Loucy (cell line): Measurements from ENCODE around the gene GPSM3.

Experiments used
- H2AFZ ChIP-seq: fragments of 200-600 bp; sonication (generic); 2 replicates; pipeline ENCODE4 v1.6.0; 2016; ENCODE audit warnings: antibody characterized with exemption, mild to moderate bottlenecking, low read length, moderate library complexity
- H3F3A ChIP-seq: fragments of 200-600 bp; 2 replicates; pipeline ENCODE4 v1.6.0; 2016; ENCODE audit warnings: antibody characterized with exemption, low read depth, mild to moderate bottlenecking
- H3K27me3 ChIP-seq: fragments of 200-600 bp; sonication (generic); 2 replicates; pipeline ENCODE4 v1.6.1; 2014; ENCODE audit warnings: low read length, mild to moderate bottlenecking; ENCODE audit not compliant: insufficient read depth, poor library complexity, severe bottlenecking
- H3K36me3 ChIP-seq: fragments of 200-600 bp; sonication (generic); 2 replicates; pipeline ENCODE4 v1.6.1; 2016; ENCODE audit warnings: low read length; ENCODE audit not compliant: insufficient read depth
- H3K4me1 ChIP-seq: fragments of 200-600 bp; sonication (generic); 2 replicates; pipeline ENCODE4 v1.5.1; 2014; ENCODE audit warnings: low read length, mild to moderate bottlenecking; ENCODE audit not compliant: insufficient read depth, poor library complexity, severe bottlenecking
- H3K4me2 ChIP-seq: fragments of 200-600 bp; sonication (generic); 2 replicates; pipeline ENCODE4 v1.6.0; 2014; ENCODE audit warnings: antibody characterized with exemption, low read length, low read depth, mild to moderate bottlenecking; ENCODE audit not compliant: poor library complexity, severe bottlenecking
- H3K4me3 ChIP-seq: fragments of 200-600 bp; sonication (generic); 2 replicates; pipeline ENCODE4 v1.5.1; 2014; ENCODE audit warnings: low read length, mild to moderate bottlenecking, mixed read lengths; ENCODE audit not compliant: poor library complexity, severe bottlenecking
- H3K79me2 ChIP-seq: fragments of 200-600 bp; sonication (generic); 2 replicates; pipeline ENCODE4 v1.6.1; 2014; ENCODE audit warnings: low read length; ENCODE audit not compliant: insufficient read depth
- H3K9ac ChIP-seq: fragments of 200-600 bp; sonication (generic); 2 replicates; pipeline ENCODE4 v1.6.0; 2014; ENCODE audit warnings: mild to moderate bottlenecking, low read depth, low read length, moderate library complexity; ENCODE audit not compliant: poor library complexity, severe bottlenecking
- H3K9me2 ChIP-seq: fragments of 200-600 bp; sonication (generic); replicated peaks from 2 replicates; pipeline ENCODE4 v1.6.1; 2016; ENCODE audit warnings: low read depth, low read length, mixed read lengths
- H3K9me3 ChIP-seq: fragments of 200-600 bp; sonication (generic); 2 replicates; pipeline ENCODE4 v1.6.1; 2014; ENCODE audit warnings: mild to moderate bottlenecking, antibody characterized with exemption, low read length, low read depth; ENCODE audit not compliant: insufficient read depth
- H4K20me1 ChIP-seq: fragments of 200-600 bp; sonication (generic); 2 replicates; pipeline ENCODE4 v1.6.0; 2014; ENCODE audit warnings: antibody characterized with exemption, low read length, mild to moderate bottlenecking; ENCODE audit not compliant: insufficient read depth, poor library complexity, severe bottlenecking
- EZH2phosphoT487 ChIP-seq: fragments of 200-600 bp; IDR thresholded peaks from 2 replicates; pipeline ENCODE4 v1.6.1; 2018; ENCODE audit warnings: antibody characterized with exemption, mild to moderate bottlenecking, moderate library complexity, borderline replicate concordance
- TF ChIP-seq, protein P1 (sequence below): fragments of 200-600 bp; sonication (generic); conservative IDR thresholded peaks from 2 replicates; pipeline ENCODE4 v1.5.1; 2014; ENCODE audit warnings: mild to moderate bottlenecking, antibody characterized with exemption, low read length

The GPSM3 gene

GRCh38 chr6:32148289-32149091 is 44.0 kb downstream of the GPSM3 start:
- Histone ChIP-seq H2AFZ (no peak overlapping the region), H3K79me2 (no peaks in the 10 kb centered on the region), H3K27me3 (no peaks in the 10 kb centered on the region), H3K4me3 (no peak overlapping the region), H4K20me1 (no peaks in the 10 kb centered on the region), H3F3A (no peaks in the 10 kb centered on the region), H3K9me2 (no peaks in the 10 kb centered on the region), H3K4me1 (peaks cover 6% of the 10 kb centered on the region), H3K9me3 (no peaks in the 10 kb centered on the region), H3K36me3 (no peaks in the 10 kb centered on the region), H3K9ac (no peak overlapping the region), H3K4me2 (no peak overlapping the region)
- no peak for TF ChIP-seq EZH2phosphoT487
- TF ChIP-seq, protein P1, sequence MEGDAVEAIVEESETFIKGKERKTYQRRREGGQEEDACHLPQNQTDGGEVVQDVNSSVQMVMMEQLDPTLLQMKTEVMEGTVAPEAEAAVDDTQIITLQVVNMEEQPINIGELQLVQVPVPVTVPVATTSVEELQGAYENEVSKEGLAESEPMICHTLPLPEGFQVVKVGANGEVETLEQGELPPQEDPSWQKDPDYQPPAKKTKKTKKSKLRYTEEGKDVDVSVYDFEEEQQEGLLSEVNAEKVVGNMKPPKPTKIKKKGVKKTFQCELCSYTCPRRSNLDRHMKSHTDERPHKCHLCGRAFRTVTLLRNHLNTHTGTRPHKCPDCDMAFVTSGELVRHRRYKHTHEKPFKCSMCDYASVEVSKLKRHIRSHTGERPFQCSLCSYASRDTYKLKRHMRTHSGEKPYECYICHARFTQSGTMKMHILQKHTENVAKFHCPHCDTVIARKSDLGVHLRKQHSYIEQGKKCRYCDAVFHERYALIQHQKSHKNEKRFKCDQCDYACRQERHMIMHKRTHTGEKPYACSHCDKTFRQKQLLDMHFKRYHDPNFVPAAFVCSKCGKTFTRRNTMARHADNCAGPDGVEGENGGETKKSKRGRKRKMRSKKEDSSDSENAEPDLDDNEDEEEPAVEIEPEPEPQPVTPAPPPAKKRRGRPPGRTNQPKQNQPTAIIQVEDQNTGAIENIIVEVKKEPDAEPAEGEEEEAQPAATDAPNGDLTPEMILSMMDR = no peak

- Histone ChIP-seq H3K4me2 (no peak overlapping the region), H4K20me1 (no peaks in the 10 kb centered on the region), H3K9me3 (no peaks in the 10 kb centered on the region), H2AFZ (no peak overlapping the region), H3K79me2 (no peaks in the 10 kb centered on the region), H3K27me3 (no peaks in the 10 kb centered on the region), H3K9me2 (no peaks in the 10 kb centered on the region), H3K4me3 (no peak overlapping the region), H3K36me3 (no peaks in the 10 kb centered on the region), H3F3A (no peaks in the 10 kb centered on the region), H3K4me1 (no peaks in the 10 kb centered on the region), H3K9ac (no peak overlapping the region)
- TF ChIP-seq EZH2phosphoT487 = no peak
- TF ChIP-seq, protein P1 = peak; percentile 27; the same call in 1 of the 2 replicates
Observed at GRCh38 chr6:32147401-32148132, 44.9 kb downstream of the GPSM3 start.

- H4K20me1 ChIP-seq = no peaks in the 10 kb centered on the region
- H3F3A ChIP-seq = no peaks in the 10 kb centered on the region
- H3K9me2 ChIP-seq = no peaks in the 10 kb centered on the region
- TF ChIP-seq EZH2phosphoT487 = no peak
- TF ChIP-seq, protein P1 = no peak
- no peaks in the 10 kb centered on the region for H3K4me1 ChIP-seq
- no peaks in the 10 kb centered on the region for H3K79me2 ChIP-seq
- H3K36me3 ChIP-seq = no peaks in the 10 kb centered on the region
- H3K9ac ChIP-seq = no peak overlapping the region
- H2AFZ ChIP-seq = no peak overlapping the region
- no peak overlapping the region for H3K4me3 ChIP-seq
- H3K9me3 ChIP-seq = no peaks in the 10 kb centered on the region
- H3K4me2 ChIP-seq = no peak overlapping the region
- no peaks in the 10 kb centered on the region for H3K27me3 ChIP-seq
Observed at GRCh38 chr6:32146687-32147086, 45.8 kb downstream of the GPSM3 start.
